Esophagus muscularis mucosa (tissue), 4 donors: ENCODE data around the gene ST8SIA6.

ENCODE experiments used
- EP300 ChIP-seq: sonication (generic); formaldehyde crosslinking; IDR thresholded peaks from one replicate; pipeline ENCODE4 v1.6.1; 2017; ENCODE audit warnings: antibody characterized with exemption
- POLR2A ChIP-seq: fragments of 450-650 bp; IDR thresholded peaks from one replicate; pipeline ENCODE4 v1.6.1; 2017; ENCODE audit warnings: antibody characterized with exemption, moderate library complexity, mild to moderate bottlenecking, low read depth
- TF ChIP-seq, protein P1 (sequence below), 3 experiments: fragments of 200-600 bp in 2 of 3; fragments of 450-650 bp in 1 of 3; sonication (generic) in 2 of 3; IDR thresholded peaks; one replicate each; pipeline ENCODE4 v1.5.1; 2017 to 2019; ENCODE audit warnings: antibody characterized with exemption in 3 of 3, mild to moderate bottlenecking in 2 of 3, moderate library complexity in 1 of 3

- TF ChIP-seq POLR2A, result no peak
- TF ChIP-seq EP300, result no peak
- TF ChIP-seq, protein P1, sequence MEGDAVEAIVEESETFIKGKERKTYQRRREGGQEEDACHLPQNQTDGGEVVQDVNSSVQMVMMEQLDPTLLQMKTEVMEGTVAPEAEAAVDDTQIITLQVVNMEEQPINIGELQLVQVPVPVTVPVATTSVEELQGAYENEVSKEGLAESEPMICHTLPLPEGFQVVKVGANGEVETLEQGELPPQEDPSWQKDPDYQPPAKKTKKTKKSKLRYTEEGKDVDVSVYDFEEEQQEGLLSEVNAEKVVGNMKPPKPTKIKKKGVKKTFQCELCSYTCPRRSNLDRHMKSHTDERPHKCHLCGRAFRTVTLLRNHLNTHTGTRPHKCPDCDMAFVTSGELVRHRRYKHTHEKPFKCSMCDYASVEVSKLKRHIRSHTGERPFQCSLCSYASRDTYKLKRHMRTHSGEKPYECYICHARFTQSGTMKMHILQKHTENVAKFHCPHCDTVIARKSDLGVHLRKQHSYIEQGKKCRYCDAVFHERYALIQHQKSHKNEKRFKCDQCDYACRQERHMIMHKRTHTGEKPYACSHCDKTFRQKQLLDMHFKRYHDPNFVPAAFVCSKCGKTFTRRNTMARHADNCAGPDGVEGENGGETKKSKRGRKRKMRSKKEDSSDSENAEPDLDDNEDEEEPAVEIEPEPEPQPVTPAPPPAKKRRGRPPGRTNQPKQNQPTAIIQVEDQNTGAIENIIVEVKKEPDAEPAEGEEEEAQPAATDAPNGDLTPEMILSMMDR (IDR thresholded peaks at IDR 0.05), result peak; percentile 74 to 92 (median 79)
Measured at GRCh38 chr10:17430647-17431355, 23.6 kb downstream of the ST8SIA6 start.
